Measurements from ENCODE around the gene FOXP3. TPM values are rescaled to one million over a fixed set of nuclear protein-coding genes. Genes with fewer than 3 reads are reported as not detected.
"Not testable (repeated sequence)": the region's sequence is repeated elsewhere in the genome, so short reads cannot be mapped to it uniquely, and the experiment has no call there.

FOXP3 gene
- 0.07 TPM in 1 of 2 replicates, not detected in the other for total RNA-seq

GRCh38 chrX:49264460-49264859 is at the start of gene FOXP3:
Gene FOXP3 (minus strand): TSS chrX:49264710. CDS start chrX:49258505, 6,205 bp downstream.
- no peak within 1 kb of the TSS for H3K4me3 ChIP-seq (ENCODE audit: low read depth, low read length)
- no peak for DNase-seq (ENCODE audit: low read depth)
- no peak for TF ChIP-seq CTCF (conservative IDR thresholded peaks at IDR 0.05; ENCODE audit: low read depth, low read length)

- H3K4me3 ChIP-seq (ENCODE audit: low read depth, low read length), result no peak overlapping the region
- TF ChIP-seq CTCF (conservative IDR thresholded peaks at IDR 0.05; ENCODE audit: low read depth, low read length), result no peak
- DNase-seq (ENCODE audit: low read depth), result no peak
Measured at GRCh38 chrX:49312176-49312575, 47.7 kb upstream of the FOXP3 start.

- no peak for DNase-seq (ENCODE audit: low read depth)
- no peak overlapping the region for H3K4me3 ChIP-seq (ENCODE audit: low read depth, low read length)
- TF ChIP-seq CTCF (conservative IDR thresholded peaks at IDR 0.05; ENCODE audit: low read depth, low read length), result no peak
Measured at GRCh38 chrX:49310371-49310770, 45.9 kb upstream of the FOXP3 start.

- DNase-seq (ENCODE audit: low read depth), result no peak
- H3K4me3 ChIP-seq (ENCODE audit: low read depth, low read length), result peak overlapping the region; percentile 34
- no peak for TF ChIP-seq CTCF (conservative IDR thresholded peaks at IDR 0.05; ENCODE audit: low read depth, low read length)
Measured at GRCh38 chrX:49309401-49309981, 45.0 kb upstream of the FOXP3 start.

- no peak for DNase-seq (ENCODE audit: low read depth)
- TF ChIP-seq CTCF (conservative IDR thresholded peaks at IDR 0.05; ENCODE audit: low read depth, low read length), result no peak
- H3K4me3 ChIP-seq (ENCODE audit: low read depth, low read length), result no peak overlapping the region
Measured at GRCh38 chrX:49308604-49309269, 44.2 kb upstream of the FOXP3 start.

GRCh38 chrX:49307775-49308174 is 43.3 kb upstream of the FOXP3 start:
- not testable (repeated sequence) for H3K4me3 ChIP-seq (ENCODE audit: low read depth, low read length); DNase-seq (ENCODE audit: low read depth)

- no peak for DNase-seq (ENCODE audit: low read depth)
- no peak for TF ChIP-seq CTCF (conservative IDR thresholded peaks at IDR 0.05; ENCODE audit: low read depth, low read length)
Measured at GRCh38 chrX:49303346-49303745, 38.8 kb upstream of the FOXP3 start, which contains the start of gene GAGE10. Gene GAGE10 (plus strand): TSS chrX:49303646. CDS start chrX:49304860, 1,214 bp downstream.

More at GRCh38 chrX:49303346-49303745, 38.8 kb upstream of the FOXP3 start, which contains the start of gene GAGE10:
- no peak within 1 kb of the TSS for H3K4me3 ChIP-seq (ENCODE audit: low read depth, low read length)
